Measurements from ENCODE around the gene CWC15. TPM values are rescaled to one million over a fixed set of nuclear protein-coding genes. Genes with fewer than 3 reads are reported as not detected.
"Not testable (repeated sequence)": the region's sequence is repeated elsewhere in the genome, so short reads cannot be mapped to it uniquely, and the experiment has no call there.

CWC15 gene
- total RNA-seq, 1 donor from 2014 or later: 76.8 TPM

- TF ChIP-seq CTCF (conservative IDR thresholded peaks at IDR 0.05): no peak
- Mint-ChIP-seq H3K36me3 (no peaks in the 10 kb centered on the region), H3K4me1 (ENCODE audit: unreplicated experiment) (peaks cover 36% of the 10 kb centered on the region), H3K27ac (no peak overlapping the region), H3K9me3 (no peaks in the 10 kb centered on the region), H3K4me3 (no peak overlapping the region), H3K27me3 (peaks cover 4% of the 10 kb centered on the region)
- DNase-seq (ENCODE audit: extremely low spot score, unreplicated experiment): no peak
Measured at GRCh38 chr11:94934846-94935245, 38.5 kb downstream of the CWC15 start.

- Mint-ChIP-seq H3K4me1 (ENCODE audit: unreplicated experiment) (peaks cover 36% of the 10 kb centered on the region), H3K27ac (peak overlapping the region; percentile 34), H3K4me3 (peak overlapping the region; percentile 2), H3K36me3 (no peaks in the 10 kb centered on the region), H3K9me3 (no peaks in the 10 kb centered on the region), H3K27me3 (peaks cover 4% of the 10 kb centered on the region)
- no peak for DNase-seq (ENCODE audit: extremely low spot score, unreplicated experiment)
- no peak for TF ChIP-seq CTCF (conservative IDR thresholded peaks at IDR 0.05)
Measured at GRCh38 chr11:94934362-94934761, 39.0 kb downstream of the CWC15 start.

GRCh38 chr11:94933223-94934130 is 39.9 kb downstream of the CWC15 start:
- H3K4me1 Mint-ChIP-seq (ENCODE audit: unreplicated experiment): peaks cover 31% of the 10 kb centered on the region
- peak overlapping the region; percentile 34 for H3K27ac Mint-ChIP-seq
- no peak overlapping the region for H3K4me3 Mint-ChIP-seq
- H3K36me3 Mint-ChIP-seq: no peaks in the 10 kb centered on the region
- peaks cover 4% of the 10 kb centered on the region for H3K27me3 Mint-ChIP-seq
- H3K9me3 Mint-ChIP-seq: no peaks in the 10 kb centered on the region
- DNase-seq (ENCODE audit: extremely low spot score, unreplicated experiment): no peak
- TF ChIP-seq CTCF (conservative IDR thresholded peaks at IDR 0.05): no peak

GRCh38 chr11:94932503-94932902 is 40.9 kb downstream of the CWC15 start:
- no peaks in the 10 kb centered on the region for H3K36me3 Mint-ChIP-seq
- H3K27me3 Mint-ChIP-seq: peaks cover 4% of the 10 kb centered on the region
- TF ChIP-seq CTCF (conservative IDR thresholded peaks at IDR 0.05): no peak
- H3K9me3 Mint-ChIP-seq: no peaks in the 10 kb centered on the region
- peaks cover 34% of the 10 kb centered on the region for H3K4me1 Mint-ChIP-seq (ENCODE audit: unreplicated experiment)
- H3K27ac Mint-ChIP-seq: no peak overlapping the region
- no peak overlapping the region for H3K4me3 Mint-ChIP-seq
- no peak for DNase-seq (ENCODE audit: extremely low spot score, unreplicated experiment)

- not testable (repeated sequence) for H3K27ac Mint-ChIP-seq; H3K9me3 Mint-ChIP-seq; H3K27me3 Mint-ChIP-seq; H3K4me3 Mint-ChIP-seq; DNase-seq (ENCODE audit: extremely low spot score, unreplicated experiment); H3K36me3 Mint-ChIP-seq
- peaks cover 38% of the 10 kb centered on the region for H3K4me1 Mint-ChIP-seq (ENCODE audit: unreplicated experiment)
Measured at GRCh38 chr11:94932072-94932471, 41.3 kb downstream of the CWC15 start.
